HUDEP-2 (cell line): ENCODE measurements around the gene TSPAN15.
A peak's percentile ranks its signal among the peaks of the same experiment; 100 is the strongest.
"Not testable (repeated sequence)": the region's sequence is repeated elsewhere in the genome, so short reads cannot be mapped to it uniquely, and the experiment has no call there.

Source experiments
- DNase-seq, 76 experiments: peaks; one replicate each; lab custom pipeline; 2025; ENCODE audit not compliant: unreplicated experiment in 76 of 76; lab: John Stamatoyannopoulos, UW

Gene TSPAN15

DNA sequence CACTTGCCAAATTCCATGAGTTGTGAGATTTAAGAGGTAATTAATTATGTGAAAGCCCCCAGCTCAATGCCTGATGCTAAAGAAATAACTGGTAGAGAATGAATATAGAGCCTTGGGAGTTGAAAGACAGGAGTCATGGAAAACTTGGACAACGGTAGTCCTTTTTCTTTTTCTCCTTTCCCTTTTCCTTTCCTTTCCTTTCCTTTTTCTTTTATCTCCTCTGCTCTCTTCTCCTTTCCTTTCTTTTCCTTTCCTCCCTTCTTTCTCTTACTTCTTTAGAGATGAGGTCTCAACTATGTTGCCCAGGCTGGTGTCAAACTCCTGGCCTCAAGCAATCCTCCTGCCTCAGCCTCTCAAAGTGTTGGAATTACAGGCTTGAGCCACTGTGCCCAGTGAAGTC is 7.9 kb upstream of the TSPAN15 start:
- DNase-seq: no peak

DNA sequence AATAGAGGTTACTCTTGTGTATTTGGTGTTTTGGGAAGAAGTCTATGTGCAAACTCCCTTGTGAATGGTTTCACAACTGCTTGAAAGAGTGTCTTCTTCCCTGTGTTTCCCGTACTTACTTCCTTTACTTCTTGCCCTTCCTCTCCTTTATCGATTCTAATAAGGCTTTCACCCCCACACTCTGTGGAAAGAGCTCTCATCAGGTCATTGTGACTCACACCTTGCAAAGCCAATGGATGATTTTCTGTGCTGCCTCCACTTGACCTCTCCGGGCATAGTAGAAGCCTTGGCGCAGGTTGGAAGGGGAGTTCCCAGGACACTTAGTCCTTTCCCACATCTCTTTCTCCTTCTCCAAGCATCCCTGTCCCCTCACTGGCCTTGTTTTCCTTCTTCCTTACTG is 6.2 kb upstream of the TSPAN15 start:
- no peak for DNase-seq

DNA sequence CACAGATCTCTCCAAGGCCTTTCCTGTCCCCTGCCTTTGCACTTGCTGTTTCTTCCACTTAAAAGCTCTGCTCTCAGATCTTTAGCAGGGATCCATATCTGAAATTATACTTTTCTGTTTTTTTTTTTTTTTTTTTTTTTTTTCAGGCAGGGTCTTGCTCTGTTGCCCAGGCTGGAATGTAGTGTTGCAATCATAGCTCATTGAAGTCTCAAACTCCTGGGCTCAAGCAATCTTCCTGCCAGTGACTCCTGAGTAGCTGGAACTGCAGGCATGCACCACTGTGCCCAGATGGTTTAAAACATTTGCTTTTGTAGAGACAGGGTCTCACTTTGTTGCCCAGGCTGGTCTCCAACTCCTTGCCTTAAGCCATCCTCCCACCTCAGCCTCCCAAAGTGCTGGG is 5.0 kb upstream of the TSPAN15 start:
- DNase-seq: no peak

DNA sequence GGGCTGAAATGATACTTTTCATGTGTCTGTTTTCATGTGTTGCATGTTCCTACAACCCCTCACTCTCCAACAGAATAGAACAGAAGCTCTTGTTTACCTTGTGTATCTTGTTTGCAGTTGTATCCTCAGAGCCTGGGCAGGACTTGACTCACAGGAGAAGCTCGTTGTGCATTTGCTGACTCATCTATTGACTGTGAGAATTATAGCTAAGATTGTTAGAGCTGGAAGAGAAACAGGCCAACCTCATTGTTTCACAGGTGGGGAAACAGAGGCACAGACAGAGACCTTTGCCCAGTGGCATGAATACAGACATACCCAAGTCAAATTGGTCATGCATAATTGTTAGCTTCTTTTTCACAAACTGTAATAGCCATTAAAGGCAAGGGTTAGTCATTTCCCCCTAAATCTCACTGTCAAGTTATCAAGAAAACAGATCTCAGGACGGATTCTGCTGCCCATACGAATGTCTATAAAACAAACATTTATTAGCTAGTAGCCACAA is 4.6 kb upstream of the TSPAN15 start:
- no peak for DNase-seq

DNA sequence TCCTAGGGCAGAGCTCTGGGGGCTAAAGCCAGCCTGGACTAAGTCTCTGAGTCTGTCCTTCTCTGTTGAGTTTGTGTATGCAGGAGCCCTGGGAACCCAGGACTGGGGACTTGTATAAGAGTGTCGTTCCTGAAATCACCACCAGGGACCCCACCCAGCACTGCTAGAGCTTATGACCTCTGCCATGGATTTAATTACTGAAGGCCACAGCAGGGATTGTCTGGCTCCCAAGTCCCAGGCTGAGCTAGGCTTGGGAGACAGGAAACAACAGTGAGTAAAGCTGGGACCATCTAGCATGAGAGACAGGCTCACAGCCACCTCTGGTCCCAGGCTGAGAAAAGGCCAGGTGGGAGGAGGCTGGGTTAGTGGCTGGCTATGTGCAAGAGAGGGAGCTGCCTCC is 1.4 kb upstream of the TSPAN15 start:
- DNase-seq: peak in 22 of 76 experiments; percentile 10 to 60 (median 18)

DNA sequence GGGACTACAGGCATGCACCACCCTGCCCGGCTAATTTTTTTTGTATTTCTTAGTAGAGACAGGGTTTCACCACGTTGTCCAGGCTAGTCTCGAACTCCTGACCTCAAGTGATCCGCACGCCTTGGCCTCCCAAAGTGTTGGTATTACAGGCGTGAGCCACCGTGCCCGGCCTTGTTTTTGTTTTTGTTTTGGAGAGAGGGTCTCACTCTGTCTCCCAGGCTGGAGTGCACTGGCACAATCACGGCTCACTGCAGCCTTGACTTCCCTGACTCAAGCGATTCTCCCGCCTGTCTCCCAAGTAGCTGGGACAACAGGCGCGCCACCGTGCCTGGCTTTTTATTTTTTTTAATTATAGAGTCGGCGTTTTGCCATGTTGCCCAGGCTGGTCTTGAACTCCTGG is 870 bp upstream of the TSPAN15 start:
- not testable (repeated sequence) for DNase-seq

DNA sequence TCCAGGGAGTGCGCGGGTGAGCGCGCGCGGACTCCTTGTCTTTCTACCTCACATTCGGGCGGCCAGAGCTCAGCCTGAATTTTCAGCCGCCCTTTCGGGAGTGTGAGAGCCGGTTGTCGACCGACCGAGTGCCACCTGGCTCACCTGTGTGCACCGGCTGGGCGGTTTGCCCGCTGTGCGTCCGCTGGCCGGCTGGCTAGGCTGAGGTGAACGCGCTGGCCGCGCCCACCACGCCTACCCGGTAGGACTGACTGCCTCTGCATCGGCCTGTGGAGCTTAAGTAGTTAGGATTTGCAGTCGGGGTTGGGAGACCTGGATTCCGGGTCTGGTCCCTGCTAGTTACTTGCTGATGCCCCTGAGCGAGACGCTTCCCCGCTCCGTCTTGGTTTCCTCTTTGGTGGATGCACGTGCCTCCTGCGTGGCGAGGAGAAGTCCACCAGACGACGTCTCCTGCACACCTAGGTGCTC is 553 bp downstream of the TSPAN15 start:
- no peak for DNase-seq

DNA sequence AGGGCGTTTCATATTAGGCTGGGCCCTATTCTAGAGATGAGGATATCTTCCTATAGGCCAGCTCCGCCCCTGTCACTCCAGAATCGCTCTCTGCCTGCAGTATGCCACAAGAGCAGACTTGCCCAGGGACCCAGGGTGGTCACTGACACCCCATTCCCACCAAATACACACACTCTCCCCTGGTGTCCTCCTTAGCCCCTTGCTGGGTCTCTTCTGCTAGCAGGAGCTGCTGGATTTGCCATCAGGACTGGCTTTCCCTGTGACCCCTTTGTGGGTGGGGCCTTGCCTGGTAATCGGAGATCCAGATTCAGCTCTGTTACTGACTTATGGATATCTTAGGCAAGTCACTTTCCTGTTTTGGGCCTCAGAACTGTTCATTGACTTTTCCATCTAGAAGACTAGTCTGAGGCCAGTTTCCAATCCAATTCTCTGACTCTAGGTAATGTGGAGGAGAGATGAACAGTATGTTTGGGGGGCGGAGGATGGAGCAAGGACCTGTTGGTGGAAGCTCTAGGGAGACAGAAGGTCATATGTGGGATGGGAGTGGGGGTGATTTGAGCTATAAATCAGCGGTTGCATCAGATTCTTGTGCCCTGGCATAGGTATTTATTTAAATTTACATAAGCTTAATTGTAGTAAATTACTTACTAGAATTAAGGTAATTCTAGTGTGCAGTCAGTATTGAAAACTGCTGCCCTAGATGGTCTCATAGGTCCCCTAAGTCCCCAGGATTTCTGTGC is 1.6 kb downstream of the TSPAN15 start:
- no peak for DNase-seq

DNA sequence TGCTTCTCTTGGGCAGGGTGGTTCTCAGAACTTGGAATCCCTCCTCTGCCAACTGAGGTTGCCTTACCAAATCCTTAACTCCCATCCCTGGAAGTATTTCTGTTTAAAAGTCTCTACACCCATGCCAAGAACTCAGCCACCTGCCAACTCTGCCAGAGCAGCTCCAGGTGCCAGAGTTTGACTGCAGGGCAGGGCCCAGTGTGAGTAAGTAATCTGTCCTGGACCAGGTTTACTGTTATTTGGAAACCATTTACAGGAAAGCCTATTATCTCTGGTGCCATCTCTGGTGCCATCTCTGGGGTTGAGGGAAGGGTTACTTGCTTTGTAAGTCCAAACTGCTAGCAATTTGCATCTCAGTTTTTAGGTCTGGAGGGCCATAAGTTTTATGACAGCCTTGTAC is 2.5 kb downstream of the TSPAN15 start:
- no peak for DNase-seq

DNA sequence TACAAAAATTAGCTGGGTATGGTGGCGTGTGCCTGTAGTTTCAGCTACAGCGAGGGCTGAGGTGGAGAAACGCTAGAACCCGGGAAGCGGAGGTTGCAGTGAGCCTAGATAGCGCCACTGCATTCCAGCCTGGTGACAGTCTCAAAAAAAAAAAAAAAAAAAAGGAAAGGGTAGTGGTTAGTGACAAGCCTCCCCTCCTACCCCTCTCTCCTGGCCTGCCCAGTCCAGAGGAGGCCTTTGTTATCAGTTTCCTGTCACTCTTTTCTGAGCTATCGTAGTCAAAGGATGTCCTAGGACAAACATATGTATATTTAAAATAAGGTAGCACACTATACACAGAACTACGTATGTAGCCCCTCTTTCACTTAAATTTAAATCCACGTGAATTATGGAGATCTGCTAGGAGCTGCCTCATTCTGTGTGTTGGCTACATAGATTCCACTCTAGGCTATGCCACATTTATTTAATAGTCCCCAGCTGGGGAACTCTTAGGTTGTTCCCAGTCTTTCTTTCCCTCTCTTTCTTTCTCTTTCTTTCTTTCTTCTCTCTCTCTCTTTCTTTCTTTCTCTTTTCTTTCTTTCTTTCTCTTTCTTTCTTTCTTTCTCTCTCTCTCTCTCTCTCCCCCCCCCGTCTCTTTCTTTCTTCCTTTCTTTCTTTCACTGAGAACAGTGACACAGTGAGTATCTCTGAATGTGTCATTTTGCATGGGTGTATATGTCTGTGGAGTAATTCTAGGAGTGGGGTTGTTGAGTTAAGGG is 3.9 kb downstream of the TSPAN15 start:
- no peak for DNase-seq

DNA sequence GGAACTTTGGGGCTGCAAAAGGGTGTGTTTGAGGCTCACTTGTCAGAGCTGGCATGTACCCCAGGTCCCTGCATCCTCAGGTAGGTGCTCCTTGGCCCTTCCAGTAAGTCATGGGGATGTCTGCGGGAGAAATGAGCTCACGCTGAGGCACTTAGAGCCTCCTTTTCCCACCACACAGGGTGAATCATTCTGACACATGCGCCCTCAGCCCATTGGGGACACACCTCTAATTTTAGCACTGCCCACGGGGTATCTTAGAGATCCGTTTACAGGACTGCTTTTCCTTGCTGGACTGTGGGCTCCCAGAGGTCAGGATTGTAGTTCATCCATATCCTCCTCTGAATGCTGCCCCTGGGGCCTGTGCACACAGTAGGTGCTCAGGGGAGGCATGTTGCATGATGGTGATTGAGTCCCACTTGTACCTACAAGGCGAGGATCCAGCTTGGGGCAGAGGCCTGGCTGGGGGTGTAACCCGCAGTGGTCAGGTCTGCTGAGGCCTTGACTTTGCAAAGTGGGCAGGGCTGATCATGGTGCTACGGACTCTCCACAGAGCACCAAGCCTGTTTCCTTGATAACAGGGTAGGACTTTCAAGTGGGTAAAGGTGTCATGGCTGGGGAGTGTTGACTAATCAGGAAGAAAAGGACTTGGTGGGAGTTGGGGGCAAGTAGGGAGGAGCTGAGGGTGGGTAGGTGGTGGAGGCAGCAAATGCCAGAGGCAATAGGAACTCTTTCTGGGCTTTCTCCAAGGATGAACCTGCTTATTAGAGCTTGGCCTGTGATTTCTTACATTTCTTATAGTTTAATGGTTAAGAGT is 5.8 kb downstream of the TSPAN15 start:
- DNase-seq: no peak

DNA sequence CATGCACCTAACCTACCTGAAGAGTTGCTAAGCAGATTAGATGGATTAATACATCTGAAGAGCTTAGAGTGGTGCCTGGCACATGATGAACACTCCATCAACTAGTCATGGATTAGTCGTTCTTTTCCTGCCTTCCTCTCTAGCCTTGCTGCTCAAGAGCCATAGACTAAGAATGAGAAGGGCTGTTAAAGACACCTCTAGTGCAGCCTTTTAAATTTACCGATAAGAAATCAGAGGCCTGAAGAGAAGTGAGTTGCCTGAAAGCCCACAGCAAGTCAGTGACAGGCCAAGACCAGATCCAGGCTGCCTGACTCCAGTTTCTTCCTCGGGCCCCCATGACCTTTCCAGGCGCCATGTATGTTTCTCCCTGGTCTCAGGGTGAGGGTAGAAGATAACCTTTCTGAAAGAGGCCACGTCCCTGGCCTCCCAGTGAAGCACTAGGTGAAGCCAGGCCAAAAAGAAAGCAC is 6.5 kb downstream of the TSPAN15 start:
- no peak for DNase-seq

DNA sequence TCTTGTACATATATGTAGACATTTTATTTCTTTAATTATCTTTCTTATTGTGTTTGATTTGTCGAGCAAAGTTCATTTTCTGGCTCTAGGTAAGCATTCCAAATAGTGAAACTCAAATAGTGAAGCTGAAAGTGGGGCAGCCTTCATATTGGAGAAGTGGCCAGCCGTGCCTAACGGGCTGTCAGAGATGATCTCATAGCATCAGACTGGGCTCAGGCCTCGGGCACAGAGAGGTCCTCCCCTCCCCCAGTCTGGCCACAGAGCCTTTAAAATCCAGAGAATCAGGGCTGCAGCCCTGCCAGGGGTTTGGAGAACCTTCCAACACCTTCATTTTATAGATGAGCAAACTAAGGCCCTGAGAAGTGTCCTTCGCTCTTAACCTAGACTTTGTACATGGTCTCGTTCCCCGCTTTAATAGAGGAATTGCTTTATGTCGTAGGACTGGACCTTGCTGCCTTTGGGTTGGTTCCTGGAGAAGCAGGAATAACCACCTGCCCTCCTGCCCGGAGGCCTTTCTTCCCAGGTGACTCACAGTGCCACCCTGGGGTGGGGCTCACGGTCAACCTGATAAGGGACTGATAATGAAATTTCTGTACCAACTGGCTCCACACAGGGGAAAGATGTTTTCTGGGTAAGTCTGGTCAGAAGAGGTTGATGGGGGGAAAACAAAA is 7.3 kb downstream of the TSPAN15 start:
- DNase-seq: no peak

DNA sequence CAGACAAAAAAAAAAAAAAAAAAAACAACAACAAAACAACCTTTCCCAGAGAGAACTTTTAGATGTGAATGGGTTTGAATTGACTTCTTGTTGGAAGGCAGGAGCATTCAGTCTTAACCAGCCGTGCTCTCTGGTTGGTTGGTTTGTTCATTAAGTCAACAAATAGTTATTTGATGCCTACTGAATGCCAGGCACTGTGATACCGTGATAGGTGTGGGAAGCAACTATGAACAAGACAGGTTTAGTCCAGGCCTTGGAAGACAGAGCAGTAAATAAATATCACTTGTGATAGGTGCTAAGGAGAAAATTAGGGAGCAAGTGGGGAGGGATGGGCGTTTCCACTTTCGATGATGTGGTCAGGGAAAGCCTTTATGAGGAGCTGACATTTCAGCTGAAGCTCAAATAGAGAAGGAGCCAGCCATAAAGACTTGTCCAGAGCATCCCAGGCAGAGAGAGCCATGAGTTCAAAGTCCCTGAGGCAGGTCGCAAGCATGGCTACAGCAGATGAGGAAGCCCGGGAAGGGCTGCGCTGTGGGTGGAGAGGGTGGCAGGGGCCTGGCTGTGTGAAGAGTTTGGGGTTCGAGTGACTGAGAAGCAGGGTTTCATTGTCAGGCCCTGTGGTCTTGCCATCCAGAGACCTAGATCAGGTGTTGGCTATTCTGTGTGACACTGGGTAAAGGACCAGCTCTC is 8.0 kb downstream of the TSPAN15 start:
- DNase-seq: no peak

DNA sequence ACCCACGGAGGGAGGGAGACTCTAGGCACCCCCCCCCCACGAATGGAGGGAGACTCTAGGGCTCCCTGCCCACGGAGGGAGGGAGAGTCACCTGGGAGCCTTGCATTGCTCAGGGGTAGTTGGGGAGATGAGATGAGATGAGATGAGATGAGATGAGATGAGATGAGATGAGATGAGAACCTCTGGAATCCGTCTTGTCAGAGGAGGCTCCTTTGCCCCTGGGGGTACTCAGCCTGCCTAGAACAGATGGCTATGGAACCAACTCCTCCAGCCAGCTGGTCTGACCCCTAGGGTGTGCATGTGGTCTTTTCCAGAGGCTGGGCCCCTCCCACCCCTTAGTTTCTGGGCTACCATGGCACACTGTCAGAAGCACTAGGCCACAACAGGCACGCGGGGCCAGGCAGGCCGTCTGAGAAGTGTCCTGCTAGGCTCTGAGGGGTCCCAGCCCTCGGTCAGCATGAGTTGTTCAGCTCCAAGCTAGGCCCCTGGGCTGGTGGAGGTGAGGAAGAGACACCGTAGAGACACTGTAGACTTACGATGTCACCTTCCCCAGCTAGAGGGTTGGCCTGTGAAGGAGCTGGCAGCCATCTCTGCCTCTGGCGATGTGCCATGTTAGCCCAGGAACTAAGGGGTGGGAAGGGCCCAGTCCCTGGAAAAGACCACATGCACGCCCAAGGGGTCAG is 8.8 kb downstream of the TSPAN15 start:
- peak in 1 of 76 experiments; percentile 7 for DNase-seq

DNA sequence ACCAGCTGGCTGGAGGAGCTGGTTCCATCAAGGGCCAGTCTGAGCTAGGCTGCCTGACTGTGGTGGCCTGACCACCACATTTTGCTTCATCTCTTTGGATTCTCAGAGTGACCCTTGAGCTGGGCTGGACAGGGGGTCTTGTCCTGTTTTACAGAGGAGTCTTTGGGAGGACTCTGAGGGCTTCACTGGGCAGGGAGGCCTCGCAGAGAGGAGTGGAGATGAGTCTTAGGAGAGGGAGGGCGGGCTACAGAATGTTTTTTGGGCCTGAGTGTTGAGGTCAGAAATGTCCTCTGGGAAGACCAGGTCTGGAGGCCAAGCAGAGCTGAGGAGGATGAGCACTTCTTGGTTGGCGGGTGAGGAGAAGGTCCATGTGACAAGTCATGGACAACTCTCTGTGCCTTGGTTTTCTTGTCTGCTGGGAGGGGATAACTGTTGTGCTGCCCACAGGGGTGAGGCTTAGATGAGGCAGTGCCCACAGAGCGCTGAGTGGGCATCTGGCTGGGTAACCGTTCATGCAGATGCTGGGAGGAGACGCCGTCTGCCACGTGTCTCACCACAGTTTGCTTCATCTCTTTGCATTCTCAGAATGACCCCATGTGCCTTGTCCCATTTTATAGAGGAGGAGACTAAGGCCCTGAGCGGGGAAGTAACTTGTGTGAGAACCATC is 9.4 kb downstream of the TSPAN15 start:
- no peak for DNase-seq

DNA sequence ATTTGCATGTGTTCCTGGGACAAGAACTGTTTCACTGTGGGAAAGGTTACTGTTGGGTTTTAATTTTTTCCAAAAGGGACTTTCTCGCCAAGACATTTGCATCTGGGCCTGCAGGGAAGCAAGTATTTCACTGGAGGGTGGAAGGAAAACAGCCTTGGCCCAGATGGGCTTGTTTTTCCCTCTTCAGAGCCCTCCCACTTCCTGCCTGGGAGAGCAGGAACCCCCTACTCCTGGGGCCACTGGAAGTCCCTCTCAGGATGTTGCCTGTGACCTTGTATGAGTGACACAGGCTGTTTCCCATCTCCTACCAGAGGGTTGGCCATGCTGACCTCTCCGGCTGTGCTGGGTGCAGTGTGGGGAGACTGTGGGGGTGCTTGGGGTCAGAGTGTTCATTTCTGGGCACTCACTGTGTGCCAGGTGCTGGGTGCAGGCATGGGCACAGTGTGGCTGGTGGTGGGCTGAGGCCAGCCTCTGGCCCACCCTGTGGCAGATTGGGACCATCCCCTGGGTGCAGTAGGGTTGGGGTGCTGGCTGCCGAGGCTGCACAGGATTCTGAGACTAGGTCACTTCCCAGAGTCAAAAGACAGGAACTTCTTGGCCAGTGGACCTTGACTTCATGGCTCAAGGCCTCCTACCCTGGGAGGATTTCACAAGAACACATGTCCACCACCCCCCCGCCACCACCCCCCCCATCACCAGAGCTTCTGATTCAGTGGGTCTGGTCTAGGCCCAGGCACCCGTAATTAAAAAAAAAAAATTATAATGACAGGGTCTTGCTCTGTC is 10.2 kb downstream of the TSPAN15 start:
- DNase-seq: no peak

DNA sequence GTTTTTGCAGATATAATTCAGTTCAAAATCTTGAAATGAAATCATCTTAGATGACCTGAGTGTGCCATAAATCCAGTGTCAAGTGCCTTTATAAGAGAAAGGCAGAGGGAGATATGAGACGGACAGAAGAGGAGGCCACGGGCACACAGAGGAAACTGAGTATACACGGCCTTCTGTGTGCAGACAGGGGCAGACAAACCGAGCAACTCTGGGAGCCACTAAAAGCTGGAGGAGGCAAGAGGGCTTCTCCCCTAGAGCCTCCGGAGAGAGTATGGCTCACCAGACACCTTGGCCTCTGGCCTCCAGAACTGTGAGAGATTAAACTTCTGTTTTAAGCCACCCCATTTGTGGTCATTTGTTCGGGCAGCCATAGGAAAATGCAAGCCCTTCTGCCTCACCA is 12.6 kb downstream of the TSPAN15 start:
- no peak for DNase-seq
